CD14-positive monocyte (primary cell): ENCODE measurements around the gene CRYBA2. TPM values are rescaled to one million over a fixed set of nuclear protein-coding genes. Genes with fewer than 3 reads are reported as not detected.

Source experiments
- DNase-seq, 3 donors: peaks; one replicate each; pipeline ENCODE4 v3.0.0-alpha.2; 2011 to 2022
- H2AFZ ChIP-seq: 2 replicates; pipeline ENCODE4 v1.6.0; 2012; ENCODE audit warnings: mild to moderate bottlenecking, low read depth, low read length, inconsistent platforms; ENCODE audit not compliant: insufficient read depth, poor library complexity, severe bottlenecking
- H3K27ac ChIP-seq, 2 donors: 1 replicate in 1 of 2; 2 replicates in 1 of 2; pipeline ENCODE4 v1.5.1; 2012 to 2013; ENCODE audit warnings: low read length in 2 of 2, control low read depth in 1 of 2, inconsistent platforms in 1 of 2, low read depth in 1 of 2, mild to moderate bottlenecking in 1 of 2
- H3K27me3 ChIP-seq, 2 donors: one replicate each; pipeline versions ENCODE4 v1.6.0 to v1.6.1; 2011 to 2013; ENCODE audit warnings: low read length in 2 of 2; ENCODE audit not compliant: control insufficient read depth in 2 of 2, insufficient read depth in 2 of 2
- H3K36me3 ChIP-seq, 2 donors: replicated peaks in 1 of 2; 1 replicate in 1 of 2; 2 replicates in 1 of 2; pipeline versions ENCODE4 v1.5.1 to v1.6.1; 2012 to 2013; ENCODE audit warnings: low read length in 2 of 2, control low read depth in 1 of 2, inconsistent platforms in 1 of 2, mild to moderate bottlenecking in 1 of 2; ENCODE audit not compliant: insufficient read depth in 2 of 2, control insufficient read depth in 1 of 2
- H3K4me1 ChIP-seq, 2 donors: 1 replicate in 1 of 2; 2 replicates in 1 of 2; pipeline versions ENCODE4 v1.5.1 to v1.6.1; 2012 to 2013; ENCODE audit warnings: low read length in 2 of 2, control low read depth in 1 of 2, inconsistent platforms in 1 of 2, mild to moderate bottlenecking in 1 of 2, moderate library complexity in 1 of 2; ENCODE audit not compliant: insufficient read depth in 2 of 2, control insufficient read depth in 1 of 2
- H3K4me2 ChIP-seq: replicated peaks from 2 replicates; pipeline ENCODE3; 2012; ENCODE audit warnings: low read length, moderate library complexity, mild to moderate bottlenecking; ENCODE audit not compliant: poor library complexity, severe bottlenecking; ENCODE audit errors: extremely low read depth
- H3K4me3 ChIP-seq, 3 experiments: fragments of 200-600 bp in 1 of 3; sonication (generic) in 1 of 3; replicated peaks in 1 of 3; 1 replicate in 2 of 3; 2 replicates in 1 of 3; pipeline ENCODE4 v1.5.1; 2011 to 2013; ENCODE audit warnings: low read length in 3 of 3, mild to moderate bottlenecking in 3 of 3, control low read depth in 2 of 3, low read depth in 2 of 3, inconsistent platforms in 1 of 3, moderate library complexity in 1 of 3
- H3K79me2 ChIP-seq: 2 replicates; pipeline ENCODE4 v1.6.0; 2012; ENCODE audit warnings: mild to moderate bottlenecking, control low read depth, inconsistent platforms, low read length, moderate library complexity; ENCODE audit not compliant: insufficient read depth
- H3K9ac ChIP-seq: 2 replicates; pipeline ENCODE4 v1.6.0; 2017; ENCODE audit warnings: low read length, mild to moderate bottlenecking; ENCODE audit not compliant: insufficient read depth, poor library complexity, severe bottlenecking
- H3K9me3 ChIP-seq, 2 donors: replicated peaks in 1 of 2; 1 replicate in 1 of 2; 2 replicates in 1 of 2; pipeline versions ENCODE4 v1.5.1 to v1.6.1; 2012 to 2013; ENCODE audit warnings: low read length in 2 of 2, control low read depth in 1 of 2; ENCODE audit not compliant: control insufficient read depth in 1 of 2, insufficient read depth in 1 of 2
- H4K20me1 ChIP-seq: 2 replicates; pipeline ENCODE4 v1.6.0; 2012; ENCODE audit warnings: mild to moderate bottlenecking, low read length, control low read depth, moderate library complexity; ENCODE audit not compliant: insufficient read depth
- H3K27ac Mint-ChIP-seq, 7 donors: one replicate each; pipeline ENCODE4 v1.8.0; 2020; ENCODE audit warnings: mild to moderate bottlenecking in 7 of 7, mixed read lengths in 7 of 7, moderate library complexity in 6 of 7, inconsistent platforms in 2 of 7
- H3K27me3 Mint-ChIP-seq, 3 donors: one replicate each; pipeline ENCODE4 v1.8.0; 2021 to 2022; ENCODE audit warnings: low read depth in 3 of 3, mild to moderate bottlenecking in 3 of 3, mixed read lengths in 3 of 3, moderate library complexity in 3 of 3, inconsistent platforms in 1 of 3
- H3K36me3 Mint-ChIP-seq, 2 donors: one replicate each; pipeline ENCODE4 v1.8.0; 2020; ENCODE audit warnings: mixed read lengths in 2 of 2, inconsistent platforms in 1 of 2, mild to moderate bottlenecking in 1 of 2
- H3K4me1 Mint-ChIP-seq: one replicate; pipeline ENCODE4 v1.8.0; 2020; ENCODE audit warnings: mild to moderate bottlenecking, mixed read lengths
- H3K4me3 Mint-ChIP-seq, 2 donors: one replicate each; pipeline ENCODE4 v1.8.0; 2020; ENCODE audit warnings: mild to moderate bottlenecking in 2 of 2, mixed read lengths in 2 of 2, moderate library complexity in 1 of 2
- H3K9me3 Mint-ChIP-seq, 7 donors: one replicate each; pipeline ENCODE4 v1.8.0; 2020 to 2022; ENCODE audit warnings: mixed read lengths in 7 of 7, mild to moderate bottlenecking in 6 of 7, moderate library complexity in 6 of 7, inconsistent platforms in 2 of 7
- WGBS: methylation state at CpG from one replicate; pipeline ENCODE4 v1.1.5; 2013; ENCODE audit warnings: missing lambda C conversion rate; ENCODE audit not compliant: insufficient coverage; 5-methylcytosine and 5-hydroxymethylcytosine counted together
- intact Hi-C, 2 donors: fragments of 100-400 bp; cut with micrococcal nuclease; formaldehyde crosslinking; loops; one replicate each; pipeline versions ENCODE4 v1.15.0 to v1.15.1; 2023
- polyA plus RNA-seq, 3 donors: library from polyadenylated mRNA; depleted of rRNA in 1 of 3; unstranded in 2 of 3; stranded (reverse) in 1 of 3; fragments of 300-500 nt in 2 of 3; fragments of >200 nt in 1 of 3; fragmentation: Illumina TruSeq in 2 of 3; gene quantifications; 1 replicate in 2 of 3; 2 replicates in 1 of 3; pipeline ENCODE4 v1.2.3, GENCODE V29; 2012 to 2021
- TF ChIP-seq, protein P1 (sequence below): fragments of 200-600 bp; IDR thresholded peaks from one replicate; pipeline ENCODE4 v1.8.0; 2022; ENCODE audit warnings: antibody characterized with exemption, mild to moderate bottlenecking

CRYBA2 gene
- polyA plus RNA-seq, 3 donors: not detected

- Histone ChIP-seq H3K27me3 (peaks cover 54 to 70% of the 10 kb centered on the region in 2 donors), H3K36me3 (no peaks in the 10 kb centered on the region), H3K4me3 (no peak overlapping the region), H4K20me1 (no peaks in the 10 kb centered on the region), H3K9me3 (peaks cover 2 to 42% of the 10 kb centered on the region in 2 donors), H3K9ac (no peak overlapping the region), H3K79me2 (no peaks in the 10 kb centered on the region), H3K27ac (no peak overlapping the region), H3K4me1 (peaks cover 0 to 10% of the 10 kb centered on the region in 2 donors), H3K4me2 (no peak overlapping the region), H2AFZ (no peak overlapping the region)
- TF ChIP-seq, protein P1, sequence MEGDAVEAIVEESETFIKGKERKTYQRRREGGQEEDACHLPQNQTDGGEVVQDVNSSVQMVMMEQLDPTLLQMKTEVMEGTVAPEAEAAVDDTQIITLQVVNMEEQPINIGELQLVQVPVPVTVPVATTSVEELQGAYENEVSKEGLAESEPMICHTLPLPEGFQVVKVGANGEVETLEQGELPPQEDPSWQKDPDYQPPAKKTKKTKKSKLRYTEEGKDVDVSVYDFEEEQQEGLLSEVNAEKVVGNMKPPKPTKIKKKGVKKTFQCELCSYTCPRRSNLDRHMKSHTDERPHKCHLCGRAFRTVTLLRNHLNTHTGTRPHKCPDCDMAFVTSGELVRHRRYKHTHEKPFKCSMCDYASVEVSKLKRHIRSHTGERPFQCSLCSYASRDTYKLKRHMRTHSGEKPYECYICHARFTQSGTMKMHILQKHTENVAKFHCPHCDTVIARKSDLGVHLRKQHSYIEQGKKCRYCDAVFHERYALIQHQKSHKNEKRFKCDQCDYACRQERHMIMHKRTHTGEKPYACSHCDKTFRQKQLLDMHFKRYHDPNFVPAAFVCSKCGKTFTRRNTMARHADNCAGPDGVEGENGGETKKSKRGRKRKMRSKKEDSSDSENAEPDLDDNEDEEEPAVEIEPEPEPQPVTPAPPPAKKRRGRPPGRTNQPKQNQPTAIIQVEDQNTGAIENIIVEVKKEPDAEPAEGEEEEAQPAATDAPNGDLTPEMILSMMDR: no peak
- 44% methylated on average over 2 of the region's 5 CpGs for WGBS
- Mint-ChIP-seq H3K27ac (no peak overlapping the region), H3K4me1 (peaks cover 11% of the 10 kb centered on the region), H3K36me3 (peaks cover 0 to 4% of the 10 kb centered on the region in 2 donors), H3K9me3 (peaks cover 2 to 36% (median 22%) of the 10 kb centered on the region in 7 donors), H3K27me3 (peaks cover 74 to 88% (median 78%) of the 10 kb centered on the region in 3 donors), H3K4me3 (peak overlapping the region in 1 of 2 donors; percentile 72)
- DNase-seq: no peak
- intact Hi-C loops: no loop called here
Measured at GRCh38 chr2:218963601-218964000, 29.6 kb downstream of the CRYBA2 start.

DNA sequence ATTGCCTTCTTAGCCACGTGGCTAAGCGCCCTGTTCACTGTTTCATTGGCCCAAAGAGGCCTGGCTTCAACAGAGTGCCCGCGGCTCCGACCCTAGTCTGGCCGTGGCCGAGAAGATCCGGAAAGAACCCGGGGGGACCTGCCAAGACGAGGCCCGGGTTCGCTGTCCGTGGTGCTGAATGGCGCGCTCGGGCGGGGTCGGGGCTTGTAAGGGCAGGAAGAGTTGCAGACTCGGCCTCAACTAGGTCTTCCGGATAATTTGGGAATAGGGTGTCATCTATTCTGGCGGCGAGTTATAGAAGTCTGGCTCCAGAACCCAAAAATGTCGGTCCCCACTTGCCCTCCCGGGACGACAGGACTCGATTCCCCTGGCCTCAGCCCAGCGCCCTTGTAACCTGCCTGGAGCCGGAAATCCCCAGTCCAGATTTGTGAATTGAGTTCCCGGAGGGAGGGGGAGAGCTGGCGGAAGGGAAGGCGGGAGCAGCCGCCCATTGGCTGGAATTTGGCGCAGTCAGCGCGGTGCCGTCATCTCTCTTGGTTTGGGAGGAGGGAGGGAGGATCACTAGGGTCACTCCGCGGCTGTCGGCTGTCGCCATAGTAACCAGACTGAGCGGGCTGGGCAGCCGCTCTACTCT lies 30.2 kb downstream of the CRYBA2 start:
- Histone ChIP-seq H4K20me1 (no peaks in the 10 kb centered on the region), H3K27ac (no peak overlapping the region), H3K79me2 (no peaks in the 10 kb centered on the region), H3K4me2 (no peak overlapping the region), H2AFZ (no peak overlapping the region), H3K27me3 (peaks cover 59 to 76% of the 10 kb centered on the region in 2 donors), H3K36me3 (no peaks in the 10 kb centered on the region), H3K9ac (no peak overlapping the region), H3K4me3 (no peak overlapping the region), H3K9me3 (peaks cover 2 to 46% of the 10 kb centered on the region in 2 donors), H3K4me1 (peaks cover 0 to 10% of the 10 kb centered on the region in 2 donors)
- TF ChIP-seq, protein P1: no peak
- peaks cover 2 to 36% (median 22%) of the 10 kb centered on the region in 7 donors for H3K9me3 Mint-ChIP-seq
- H3K27ac Mint-ChIP-seq: no peak overlapping the region
- no peak for DNase-seq
- intact Hi-C loops: no loop called here
- WGBS: 2% methylated on average over 36 of the region's 42 CpGs
- peaks cover 11% of the 10 kb centered on the region for H3K4me1 Mint-ChIP-seq
- H3K36me3 Mint-ChIP-seq: peaks cover 0 to 4% of the 10 kb centered on the region in 2 donors
- H3K4me3 Mint-ChIP-seq: peak overlapping the region in 1 of 2 donors; percentile 72
- peaks cover 79 to 89% (median 84%) of the 10 kb centered on the region in 3 donors for H3K27me3 Mint-ChIP-seq
